ENCODE measurements around the gene SOWAHA.
"Not testable (repeated sequence)": the region's sequence is repeated elsewhere in the genome, so short reads cannot be mapped to it uniquely, and the experiment has no call there.

The SOWAHA gene

DNA sequence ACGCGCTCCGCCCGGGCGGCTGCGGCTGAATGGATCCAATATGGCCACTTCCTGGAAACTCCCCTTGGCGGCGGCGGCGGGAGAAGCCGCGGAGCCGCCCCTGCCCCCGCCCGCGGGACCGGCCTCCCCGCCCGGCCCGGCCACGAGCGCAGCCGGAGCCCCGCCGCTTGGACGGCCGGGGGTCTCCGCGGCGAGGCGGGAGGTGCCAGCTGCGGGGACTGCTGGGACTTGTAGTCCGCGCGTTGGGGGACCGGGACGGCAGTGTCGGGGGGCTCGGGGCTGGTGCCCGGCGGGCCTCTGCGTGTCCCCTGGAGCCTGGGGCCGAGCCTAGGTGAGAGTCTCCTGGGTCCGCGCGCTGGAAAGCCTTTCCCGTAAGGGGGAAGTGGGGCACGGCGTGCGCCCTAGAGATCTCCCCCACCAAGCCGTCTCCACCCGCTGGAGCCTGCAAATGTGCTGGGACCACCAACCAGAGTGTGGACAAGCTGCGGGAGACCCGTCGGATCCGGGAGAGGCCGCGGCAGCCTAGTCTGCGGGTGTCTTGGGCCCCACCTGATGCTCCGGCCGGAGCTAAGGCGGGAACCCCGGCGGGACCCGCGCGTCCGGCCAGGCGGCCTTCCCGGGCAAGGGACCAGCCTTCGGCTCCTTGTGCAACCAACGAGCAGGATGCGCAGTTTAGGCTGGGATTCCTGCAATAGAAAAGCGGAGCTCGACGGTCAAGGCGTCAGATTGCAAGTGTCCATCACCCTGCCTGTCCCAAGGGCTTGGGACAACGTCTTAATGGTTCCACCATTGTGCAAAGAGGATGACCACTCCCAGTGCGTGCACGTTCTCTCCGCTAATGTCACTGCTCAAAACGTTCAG lies 35.7 kb upstream of the SOWAHA start, which contains the start of gene SEPTIN8:
TSS of gene SEPTIN8 (minus strand) at position 31 of the 861 bp plus-strand sequence. CDS start 102 bp downstream, outside the sequence.
- in situ Hi-C loops (cut with HindIII; ENCODE audit: low sequenced_read_pairs), result no loop called here

- in situ Hi-C loops (cut with HindIII; ENCODE audit: low sequenced_read_pairs), result no loop called here
Measured at GRCh38 chr5:132778129-132778528, 35.0 kb upstream of the SOWAHA start.

- in situ Hi-C loops (cut with HindIII; ENCODE audit: low sequenced_read_pairs), result no loop called here
Measured at GRCh38 chr5:132778856-132779255, 34.2 kb upstream of the SOWAHA start.

DNA sequence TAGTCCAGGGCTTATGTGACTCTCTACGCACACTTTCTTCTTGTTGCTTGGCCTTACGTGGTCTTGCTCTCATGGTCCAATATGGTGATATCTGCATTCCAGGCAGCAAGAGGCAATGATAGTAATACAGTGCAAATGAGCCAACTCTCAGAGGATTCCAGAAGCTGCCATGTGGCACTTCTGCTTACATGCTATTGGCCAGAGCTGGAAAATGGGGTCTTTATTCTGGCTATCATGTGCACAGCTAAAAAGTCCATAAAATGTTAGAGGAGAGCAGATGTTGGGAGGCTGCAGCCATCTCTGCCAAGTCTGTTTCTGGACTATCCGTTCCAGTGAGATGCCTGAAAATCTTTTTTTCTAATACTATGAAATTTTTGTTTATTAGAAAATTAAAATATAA lies 33.1 kb upstream of the SOWAHA start:
- in situ Hi-C loops (cut with HindIII; ENCODE audit: low sequenced_read_pairs), result no loop called here

DNA sequence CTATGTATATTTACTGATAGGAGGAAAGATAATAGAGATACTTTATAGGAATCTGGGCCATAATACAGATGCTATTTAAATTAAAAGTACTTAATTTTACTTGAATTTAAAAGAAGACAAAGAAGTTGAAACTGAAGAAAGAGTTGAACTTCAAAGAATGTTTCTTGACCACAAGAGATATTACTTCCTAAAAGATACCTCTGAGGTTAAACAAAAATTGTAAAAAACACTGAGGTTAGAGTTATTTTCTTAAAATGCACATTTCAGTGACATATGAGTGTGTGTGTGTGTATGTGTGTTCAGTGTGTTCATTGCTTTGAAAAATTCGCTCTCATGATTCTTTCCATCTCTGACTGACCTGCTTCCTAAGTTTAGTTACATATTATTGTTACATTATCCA lies 32.5 kb upstream of the SOWAHA start:
- in situ Hi-C loops (cut with HindIII; ENCODE audit: low sequenced_read_pairs), result no loop called here

GRCh38 chr5:132781029-132781428 lies 32.1 kb upstream of the SOWAHA start:
- in situ Hi-C loops (cut with HindIII; ENCODE audit: low sequenced_read_pairs), result no loop called here

GRCh38 chr5:132782101-132782500 lies 31.0 kb upstream of the SOWAHA start:
- in situ Hi-C loops (cut with HindIII; ENCODE audit: low sequenced_read_pairs), result no loop called here

GRCh38 chr5:132785365-132785764 lies 27.7 kb upstream of the SOWAHA start:
- in situ Hi-C loops (cut with HindIII; ENCODE audit: low sequenced_read_pairs), result no loop called here

GRCh38 chr5:132785864-132786263 lies 27.2 kb upstream of the SOWAHA start:
- in situ Hi-C loops (cut with HindIII; ENCODE audit: low sequenced_read_pairs), result no loop called here

DNA sequence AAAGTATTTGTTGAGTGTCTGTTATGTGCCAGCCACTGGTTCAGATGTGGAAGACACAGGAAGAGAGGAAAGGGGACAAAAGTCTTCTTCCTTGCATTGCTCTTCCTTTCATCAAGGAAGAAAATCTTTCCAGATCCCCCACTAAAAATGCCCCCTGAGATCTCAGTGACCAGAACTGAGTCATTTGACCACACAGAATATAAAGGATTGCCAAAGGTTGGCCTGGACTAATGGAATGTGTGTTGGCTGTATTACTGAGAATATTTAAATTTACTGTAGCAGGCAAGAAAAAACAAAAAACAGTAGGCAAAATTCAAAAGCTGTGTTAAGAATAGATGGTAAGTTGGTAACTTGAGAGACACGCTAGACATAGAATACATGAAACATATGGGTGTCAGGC lies 26.0 kb upstream of the SOWAHA start:
- in situ Hi-C loops (cut with HindIII; ENCODE audit: low sequenced_read_pairs), result no loop called here

GRCh38 chr5:132788508-132788907 lies 24.6 kb upstream of the SOWAHA start:
- in situ Hi-C loops (cut with HindIII; ENCODE audit: low sequenced_read_pairs), result no loop called here

- in situ Hi-C loops (cut with HindIII; ENCODE audit: low sequenced_read_pairs), result no loop called here
Measured at GRCh38 chr5:132788990-132789886, 23.9 kb upstream of the SOWAHA start.

DNA sequence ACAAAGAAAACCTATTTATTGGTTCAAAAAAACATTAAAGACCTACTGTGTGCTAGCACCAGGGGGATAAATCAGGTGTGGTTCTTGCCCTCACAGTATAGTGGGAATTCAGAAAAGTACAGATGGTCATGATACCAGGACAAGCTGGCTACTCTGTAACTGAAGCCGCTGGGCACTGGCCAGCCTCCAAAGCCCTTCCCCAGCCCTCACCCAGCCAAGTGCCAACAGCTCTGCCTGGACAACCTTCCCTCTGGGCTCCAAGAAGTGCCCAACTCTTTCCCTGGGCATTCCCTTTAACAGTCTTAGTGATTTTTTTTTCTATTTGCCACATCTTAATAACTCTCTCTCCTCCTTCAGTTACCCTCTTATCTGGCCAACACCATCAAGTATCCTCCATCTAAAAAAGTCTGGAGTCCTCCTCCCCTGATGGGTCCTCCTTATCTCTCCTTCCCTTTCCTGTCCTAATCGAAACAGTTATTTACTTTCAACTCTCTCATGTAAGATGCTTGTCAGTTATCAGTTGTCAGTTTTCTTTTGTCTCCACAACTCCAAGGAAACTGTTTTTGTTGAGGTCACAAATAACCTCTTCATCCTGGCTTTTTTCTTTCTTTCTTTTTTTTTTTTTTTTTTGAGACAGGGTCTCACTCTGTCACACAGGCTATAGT lies 22.8 kb upstream of the SOWAHA start:
- in situ Hi-C loops (cut with HindIII; ENCODE audit: low sequenced_read_pairs), result no loop called here

GRCh38 chr5:132791026-132791425 lies 22.1 kb upstream of the SOWAHA start:
- in situ Hi-C loops (cut with HindIII; ENCODE audit: low sequenced_read_pairs), result no loop called here

- in situ Hi-C loops (cut with HindIII; ENCODE audit: low sequenced_read_pairs), result no loop called here
Measured at GRCh38 chr5:132797651-132798050, 15.5 kb upstream of the SOWAHA start.

- in situ Hi-C loops (cut with HindIII; ENCODE audit: low sequenced_read_pairs), result no loop called here
Measured at GRCh38 chr5:132799392-132799791, 13.7 kb upstream of the SOWAHA start.

GRCh38 chr5:132800545-132800944 lies 12.6 kb upstream of the SOWAHA start:
- in situ Hi-C loops (cut with HindIII; ENCODE audit: low sequenced_read_pairs), result no loop called here

- in situ Hi-C loops (cut with HindIII; ENCODE audit: low sequenced_read_pairs), result no loop called here
Measured at GRCh38 chr5:132802044-132802684, 10.9 kb upstream of the SOWAHA start.

GRCh38 chr5:132802685-132803066 lies 10.4 kb upstream of the SOWAHA start:
- in situ Hi-C loops (cut with HindIII; ENCODE audit: low sequenced_read_pairs), result not testable (repeated sequence)

DNA sequence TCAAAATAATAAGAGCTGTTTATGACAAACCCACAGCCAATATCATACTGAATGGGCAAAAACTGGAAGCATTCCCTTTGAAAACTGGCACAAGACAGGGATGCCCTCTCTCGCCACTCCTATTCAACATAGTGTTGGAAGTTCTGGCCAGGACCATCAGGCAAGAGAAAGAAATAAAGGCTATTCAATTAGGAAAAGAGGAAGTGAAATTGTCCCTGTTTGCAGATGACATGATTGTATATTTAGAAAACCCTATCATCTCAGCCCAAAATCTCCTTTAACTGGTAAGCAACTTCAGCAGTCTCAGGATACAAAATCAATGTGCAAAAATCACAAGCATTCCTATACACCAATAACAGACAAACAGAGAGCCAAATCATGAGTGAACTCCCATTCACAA lies 8.9 kb upstream of the SOWAHA start:
- in situ Hi-C loops (cut with HindIII; ENCODE audit: low sequenced_read_pairs), result not testable (repeated sequence)

DNA sequence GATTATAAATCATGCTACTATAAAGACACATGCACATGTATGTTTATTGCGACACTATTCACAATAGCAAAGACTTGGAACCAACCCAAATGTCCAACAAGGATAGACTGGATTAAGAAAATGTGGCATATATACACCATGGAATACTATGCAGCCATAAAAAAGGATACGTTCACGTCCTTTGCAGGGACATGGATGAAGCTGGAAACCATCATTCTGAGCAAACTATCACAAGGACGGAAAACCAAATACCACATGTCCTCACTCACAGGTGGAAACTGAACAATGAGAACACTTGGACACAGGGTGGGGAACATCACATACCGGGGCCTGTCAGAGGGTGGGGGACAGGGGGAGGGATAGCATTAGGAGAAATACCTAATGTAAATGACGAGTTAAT lies 7.2 kb upstream of the SOWAHA start:
- in situ Hi-C loops (cut with HindIII; ENCODE audit: low sequenced_read_pairs), result not testable (repeated sequence)

All from DLD1 (cell line).